Fibroblast of lung (primary cell): ENCODE measurements around the gene HTR2C.

ENCODE experiments used
- EZH2 ChIP-seq: IDR thresholded peaks from 2 replicates; pipeline ENCODE4 v1.5.1; 2012; ENCODE audit warnings: low read length, control low read depth, mild to moderate bottlenecking; ENCODE audit errors: missing control alignments
- TF ChIP-seq, protein P1 (sequence below), 2 donors: IDR thresholded peaks in 1 of 2; conservative IDR thresholded peaks in 1 of 2; 1 replicate in 1 of 2; 2 replicates in 1 of 2; pipeline ENCODE4 v1.5.1; 2011 to 2012; ENCODE audit warnings: low read length in 2 of 2, control low read depth in 1 of 2, inconsistent platforms in 1 of 2, low read depth in 1 of 2, mild to moderate bottlenecking in 1 of 2

DNA sequence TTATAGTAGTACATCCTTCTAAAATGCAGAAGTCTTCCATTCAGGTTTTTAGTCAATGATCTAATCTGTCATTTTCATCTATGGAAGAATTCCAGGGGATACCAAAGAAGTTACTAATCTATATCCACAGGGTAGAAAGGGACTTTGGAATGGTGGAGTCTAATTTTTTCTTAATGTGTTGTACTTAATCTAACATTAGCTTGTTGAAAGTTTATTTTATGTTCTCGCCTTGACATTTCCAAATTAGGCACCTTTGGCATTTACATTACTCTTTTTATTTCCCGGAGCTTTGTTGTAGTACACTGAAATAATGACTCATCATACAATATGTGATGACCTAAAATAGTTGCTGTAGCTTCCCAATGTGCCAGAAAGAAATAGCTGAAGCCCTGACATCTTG lies 91.5 kb downstream of the HTR2C start:
- TF ChIP-seq, protein P1, sequence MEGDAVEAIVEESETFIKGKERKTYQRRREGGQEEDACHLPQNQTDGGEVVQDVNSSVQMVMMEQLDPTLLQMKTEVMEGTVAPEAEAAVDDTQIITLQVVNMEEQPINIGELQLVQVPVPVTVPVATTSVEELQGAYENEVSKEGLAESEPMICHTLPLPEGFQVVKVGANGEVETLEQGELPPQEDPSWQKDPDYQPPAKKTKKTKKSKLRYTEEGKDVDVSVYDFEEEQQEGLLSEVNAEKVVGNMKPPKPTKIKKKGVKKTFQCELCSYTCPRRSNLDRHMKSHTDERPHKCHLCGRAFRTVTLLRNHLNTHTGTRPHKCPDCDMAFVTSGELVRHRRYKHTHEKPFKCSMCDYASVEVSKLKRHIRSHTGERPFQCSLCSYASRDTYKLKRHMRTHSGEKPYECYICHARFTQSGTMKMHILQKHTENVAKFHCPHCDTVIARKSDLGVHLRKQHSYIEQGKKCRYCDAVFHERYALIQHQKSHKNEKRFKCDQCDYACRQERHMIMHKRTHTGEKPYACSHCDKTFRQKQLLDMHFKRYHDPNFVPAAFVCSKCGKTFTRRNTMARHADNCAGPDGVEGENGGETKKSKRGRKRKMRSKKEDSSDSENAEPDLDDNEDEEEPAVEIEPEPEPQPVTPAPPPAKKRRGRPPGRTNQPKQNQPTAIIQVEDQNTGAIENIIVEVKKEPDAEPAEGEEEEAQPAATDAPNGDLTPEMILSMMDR (conservative IDR thresholded peaks at IDR 0.05 in 1 of 2, IDR thresholded peaks at IDR 0.05 in 1 of 2; ENCODE audit: low read depth in 1 of 2, low read length in 2 of 2) = no peak
- no peak for TF ChIP-seq EZH2
